OCI-LY1 (cell line): Measurements from ENCODE around the gene ACAA1.

Experiments
- H2AFZ ChIP-seq: fragments of 200-600 bp; sonication (generic), shearing (Covaris generic); 2 replicates; pipeline ENCODE4 v1.6.0; 2014; ENCODE audit warnings: antibody characterized with exemption, mild to moderate bottlenecking, low read length
- H3F3A ChIP-seq: fragments of 200-600 bp; sonication (generic), shearing (Covaris generic); 2 replicates; pipeline ENCODE4 v1.6.0; 2014; ENCODE audit warnings: mild to moderate bottlenecking, antibody characterized with exemption, low read length, moderate library complexity; ENCODE audit not compliant: insufficient read depth
- H3K27ac ChIP-seq: fragments of 200-600 bp; sonication (generic); 2 replicates; pipeline ENCODE4 v1.5.1; 2014; ENCODE audit warnings: low read length, mixed run types, mild to moderate bottlenecking, low read depth; ENCODE audit not compliant: poor library complexity, severe bottlenecking
- H3K27me3 ChIP-seq: fragments of 200-600 bp; sonication (generic); 2 replicates; pipeline ENCODE4 v1.6.0; 2014; ENCODE audit warnings: antibody characterized with exemption, mild to moderate bottlenecking, low read length, moderate library complexity; ENCODE audit not compliant: insufficient read depth
- H3K36me3 ChIP-seq: fragments of 200-600 bp; sonication (generic); 2 replicates; pipeline ENCODE4 v1.6.1; 2014; ENCODE audit warnings: mild to moderate bottlenecking, antibody characterized with exemption, low read length, moderate library complexity, mixed read lengths; ENCODE audit not compliant: insufficient read depth
- H3K4me1 ChIP-seq: fragments of 200-600 bp; sonication (generic); 2 replicates; pipeline ENCODE4 v1.5.1; 2014; ENCODE audit warnings: mild to moderate bottlenecking, low read length, moderate library complexity; ENCODE audit not compliant: insufficient read depth, severe bottlenecking
- H3K4me2 ChIP-seq: fragments of 200-600 bp; sonication (generic), shearing (Covaris generic); 2 replicates; pipeline ENCODE4 v1.6.1; 2014; ENCODE audit warnings: low read length
- H3K4me3 ChIP-seq: fragments of 200-600 bp; sonication (generic); 2 replicates; pipeline ENCODE4 v1.5.1; 2014; ENCODE audit warnings: low read length, low read depth, mild to moderate bottlenecking, mixed read lengths; ENCODE audit not compliant: poor library complexity, severe bottlenecking
- H3K79me2 ChIP-seq: fragments of 200-600 bp; shearing (Covaris generic); 2 replicates; pipeline ENCODE4 v1.6.1; 2016; ENCODE audit warnings: mixed run types, low read length, mixed read lengths; ENCODE audit not compliant: insufficient read depth
- H3K9ac ChIP-seq: fragments of 200-600 bp; sonication (generic), shearing (Covaris generic); 2 replicates; pipeline ENCODE4 v1.6.1; 2014; ENCODE audit warnings: mild to moderate bottlenecking, low read length, mixed read lengths
- H3K9me2 ChIP-seq: fragments of 200-600 bp; sonication (generic), shearing (Covaris generic); 2 replicates; pipeline ENCODE4 v1.6.1; 2014; ENCODE audit warnings: low read depth, mild to moderate bottlenecking, low read length, mixed read lengths
- H3K9me3 ChIP-seq: fragments of 200-600 bp; shearing (Covaris generic); 2 replicates; pipeline ENCODE4 v1.6.1; 2014; ENCODE audit warnings: low read length, mixed read lengths
- H4K20me1 ChIP-seq: fragments of 200-600 bp; sonication (generic), shearing (Covaris generic); 2 replicates; pipeline ENCODE4 v1.6.0; 2016; ENCODE audit warnings: mild to moderate bottlenecking, low read length; ENCODE audit not compliant: insufficient read depth
- EZH2 ChIP-seq: fragments of 200-600 bp; sonication (generic), shearing (Covaris generic); IDR thresholded peaks from 2 replicates; pipeline ENCODE4 v1.8.0; 2017; ENCODE audit warnings: borderline replicate concordance, mixed run types, mild to moderate bottlenecking, antibody characterized with exemption, low read length, moderate library complexity, mixed read lengths
- TF ChIP-seq, protein P1 (sequence below): fragments of 200-600 bp; sonication (generic), shearing (Covaris generic); IDR thresholded peaks from 2 replicates; pipeline ENCODE4 v1.5.1; 2017; ENCODE audit warnings: mild to moderate bottlenecking, antibody characterized with exemption, low read length, moderate library complexity, mixed read lengths

Gene ACAA1

GRCh38 chr3:38148311-38148882 lies 11.5 kb upstream of the ACAA1 start:
- H3K9ac ChIP-seq = no peak overlapping the region
- H3K9me3 ChIP-seq = peaks cover 15% of the 10 kb centered on the region
- H3K79me2 ChIP-seq = no peaks in the 10 kb centered on the region
- TF ChIP-seq EZH2 = no peak
- TF ChIP-seq, protein P1, sequence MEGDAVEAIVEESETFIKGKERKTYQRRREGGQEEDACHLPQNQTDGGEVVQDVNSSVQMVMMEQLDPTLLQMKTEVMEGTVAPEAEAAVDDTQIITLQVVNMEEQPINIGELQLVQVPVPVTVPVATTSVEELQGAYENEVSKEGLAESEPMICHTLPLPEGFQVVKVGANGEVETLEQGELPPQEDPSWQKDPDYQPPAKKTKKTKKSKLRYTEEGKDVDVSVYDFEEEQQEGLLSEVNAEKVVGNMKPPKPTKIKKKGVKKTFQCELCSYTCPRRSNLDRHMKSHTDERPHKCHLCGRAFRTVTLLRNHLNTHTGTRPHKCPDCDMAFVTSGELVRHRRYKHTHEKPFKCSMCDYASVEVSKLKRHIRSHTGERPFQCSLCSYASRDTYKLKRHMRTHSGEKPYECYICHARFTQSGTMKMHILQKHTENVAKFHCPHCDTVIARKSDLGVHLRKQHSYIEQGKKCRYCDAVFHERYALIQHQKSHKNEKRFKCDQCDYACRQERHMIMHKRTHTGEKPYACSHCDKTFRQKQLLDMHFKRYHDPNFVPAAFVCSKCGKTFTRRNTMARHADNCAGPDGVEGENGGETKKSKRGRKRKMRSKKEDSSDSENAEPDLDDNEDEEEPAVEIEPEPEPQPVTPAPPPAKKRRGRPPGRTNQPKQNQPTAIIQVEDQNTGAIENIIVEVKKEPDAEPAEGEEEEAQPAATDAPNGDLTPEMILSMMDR = no peak
- no peak overlapping the region for H3K27ac ChIP-seq
- no peak overlapping the region for H3K4me2 ChIP-seq
- no peaks in the 10 kb centered on the region for H3K36me3 ChIP-seq
- no peaks in the 10 kb centered on the region for H3K9me2 ChIP-seq
- no peaks in the 10 kb centered on the region for H3K27me3 ChIP-seq
- H3F3A ChIP-seq = no peaks in the 10 kb centered on the region
- H3K4me3 ChIP-seq = no peak overlapping the region
- no peaks in the 10 kb centered on the region for H4K20me1 ChIP-seq
- H2AFZ ChIP-seq = no peak overlapping the region
- peaks cover 8% of the 10 kb centered on the region for H3K4me1 ChIP-seq

- H4K20me1 ChIP-seq = no peaks in the 10 kb centered on the region
- no peak overlapping the region for H3K9ac ChIP-seq
- no peak overlapping the region for H2AFZ ChIP-seq
- no peak overlapping the region for H3K4me3 ChIP-seq
- H3F3A ChIP-seq = no peaks in the 10 kb centered on the region
- peaks cover 15% of the 10 kb centered on the region for H3K9me3 ChIP-seq
- no peaks in the 10 kb centered on the region for H3K79me2 ChIP-seq
- peaks cover 8% of the 10 kb centered on the region for H3K4me1 ChIP-seq
- H3K36me3 ChIP-seq = peaks cover 2% of the 10 kb centered on the region; the same call in 1 of the 2 replicates
- H3K27ac ChIP-seq = no peak overlapping the region
- no peak overlapping the region for H3K4me2 ChIP-seq
- TF ChIP-seq EZH2 = no peak
- TF ChIP-seq, protein P1 = no peak
- H3K9me2 ChIP-seq = no peaks in the 10 kb centered on the region
- no peaks in the 10 kb centered on the region for H3K27me3 ChIP-seq
Observed at GRCh38 chr3:38147421-38147820, 10.5 kb upstream of the ACAA1 start.

DNA sequence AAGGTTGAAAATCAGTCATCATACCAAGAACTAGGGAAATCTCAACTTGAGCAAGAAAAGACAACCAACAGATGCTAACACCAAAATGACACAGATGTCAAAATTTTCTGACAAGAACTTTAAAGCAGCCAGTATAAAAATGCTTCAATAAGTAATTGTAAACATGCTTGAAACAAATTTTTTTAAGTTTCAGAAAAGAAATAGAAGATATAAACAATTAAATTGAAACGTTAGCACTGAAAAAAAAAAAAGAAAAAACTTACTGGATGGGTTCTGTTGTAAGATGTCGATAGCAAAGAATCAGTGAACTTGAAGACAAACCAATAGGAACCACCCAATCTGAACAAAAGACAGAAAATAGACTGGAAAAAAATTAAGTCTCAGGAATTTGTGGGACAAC lies 9.6 kb upstream of the ACAA1 start:
- Histone ChIP-seq H3K79me2 (no peaks in the 10 kb centered on the region), H3K9me3 (peaks cover 15% of the 10 kb centered on the region), H2AFZ (no peak overlapping the region), H3F3A (no peaks in the 10 kb centered on the region), H3K4me2 (no peak overlapping the region), H3K4me1 (peaks cover 8% of the 10 kb centered on the region), H3K36me3 (peaks cover 11% of the 10 kb centered on the region), H3K4me3 (no peak overlapping the region), H3K27me3 (no peaks in the 10 kb centered on the region), H4K20me1 (no peaks in the 10 kb centered on the region), H3K9me2 (no peaks in the 10 kb centered on the region), H3K9ac (no peak overlapping the region), H3K27ac (no peak overlapping the region)
- TF ChIP-seq, protein P1 = no peak
- no peak for TF ChIP-seq EZH2
